Measurements from ENCODE around the gene ST6GAL1. TPM values are rescaled to one million over a fixed set of nuclear protein-coding genes. Genes with fewer than 3 reads are reported as not detected.

ST6GAL1 gene
- total and polyA plus RNA-seq, 10 of the 15 experiments (the other 5 are each of a cell fraction or from before 2014, with no cell fraction given): 74.2 to 248 (median 149) TPM

DNA sequence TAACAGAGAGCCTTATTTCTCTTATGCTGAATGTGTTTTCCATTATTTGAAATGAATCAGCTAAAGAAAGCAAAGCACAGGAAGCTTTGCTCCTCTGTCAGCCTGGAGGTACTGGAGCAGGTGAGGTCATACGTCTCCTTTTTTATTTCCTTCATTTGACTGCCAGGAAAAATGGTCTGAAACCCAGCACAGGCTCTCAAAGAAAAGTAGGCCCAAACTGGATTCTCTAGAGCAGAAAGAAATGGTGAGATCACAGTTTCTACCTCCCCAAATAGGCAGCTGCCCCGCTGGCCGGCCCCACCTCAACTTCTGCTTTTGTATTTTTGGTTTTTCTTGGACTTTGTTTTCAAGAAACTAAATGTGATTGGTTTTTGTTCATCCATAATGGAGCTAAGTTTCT lies 113.9 kb downstream of the ST6GAL1 start (continued):
- TF ChIP-seq, protein P1, sequence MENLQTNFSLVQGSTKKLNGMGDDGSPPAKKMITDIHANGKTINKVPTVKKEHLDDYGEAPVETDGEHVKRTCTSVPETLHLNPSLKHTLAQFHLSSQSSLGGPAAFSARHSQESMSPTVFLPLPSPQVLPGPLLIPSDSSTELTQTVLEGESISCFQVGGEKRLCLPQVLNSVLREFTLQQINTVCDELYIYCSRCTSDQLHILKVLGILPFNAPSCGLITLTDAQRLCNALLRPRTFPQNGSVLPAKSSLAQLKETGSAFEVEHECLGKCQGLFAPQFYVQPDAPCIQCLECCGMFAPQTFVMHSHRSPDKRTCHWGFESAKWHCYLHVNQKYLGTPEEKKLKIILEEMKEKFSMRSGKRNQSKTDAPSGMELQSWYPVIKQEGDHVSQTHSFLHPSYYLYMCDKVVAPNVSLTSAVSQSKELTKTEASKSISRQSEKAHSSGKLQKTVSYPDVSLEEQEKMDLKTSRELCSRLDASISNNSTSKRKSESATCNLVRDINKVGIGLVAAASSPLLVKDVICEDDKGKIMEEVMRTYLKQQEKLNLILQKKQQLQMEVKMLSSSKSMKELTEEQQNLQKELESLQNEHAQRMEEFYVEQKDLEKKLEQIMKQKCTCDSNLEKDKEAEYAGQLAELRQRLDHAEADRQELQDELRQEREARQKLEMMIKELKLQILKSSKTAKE (IDR thresholded peaks at IDR 0.05; ENCODE audit: low read depth, poor library complexity, severe bottlenecking): peak; percentile 47
- peak; percentile 94 for TF ChIP-seq MEF2A (IDR thresholded peaks at IDR 0.05; ENCODE audit: insufficient read depth, low read depth, low read length)
- TF ChIP-seq RCOR1 (conservative IDR thresholded peaks at IDR 0.05; ENCODE audit: low read depth, low read length): 0 out of 2 replicates have a peak, but pooled peaks have one; percentile 60
- peak; percentile 83; the same call in 1 of the 2 replicates for TF ChIP-seq CBX5 (IDR thresholded peaks at IDR 0.05; ENCODE audit: low read depth)
- peak; percentile 59 for TF ChIP-seq CREM (IDR thresholded peaks at IDR 0.05; ENCODE audit: low read depth)
- TF ChIP-seq, protein P2, sequence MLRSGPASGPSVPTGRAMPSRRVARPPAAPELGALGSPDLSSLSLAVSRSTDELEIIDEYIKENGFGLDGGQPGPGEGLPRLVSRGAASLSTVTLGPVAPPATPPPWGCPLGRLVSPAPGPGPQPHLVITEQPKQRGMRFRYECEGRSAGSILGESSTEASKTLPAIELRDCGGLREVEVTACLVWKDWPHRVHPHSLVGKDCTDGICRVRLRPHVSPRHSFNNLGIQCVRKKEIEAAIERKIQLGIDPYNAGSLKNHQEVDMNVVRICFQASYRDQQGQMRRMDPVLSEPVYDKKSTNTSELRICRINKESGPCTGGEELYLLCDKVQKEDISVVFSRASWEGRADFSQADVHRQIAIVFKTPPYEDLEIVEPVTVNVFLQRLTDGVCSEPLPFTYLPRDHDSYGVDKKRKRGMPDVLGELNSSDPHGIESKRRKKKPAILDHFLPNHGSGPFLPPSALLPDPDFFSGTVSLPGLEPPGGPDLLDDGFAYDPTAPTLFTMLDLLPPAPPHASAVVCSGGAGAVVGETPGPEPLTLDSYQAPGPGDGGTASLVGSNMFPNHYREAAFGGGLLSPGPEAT (IDR thresholded peaks at IDR 0.05; ENCODE audit: low read depth): peak; percentile 72
- 0 out of 3 replicates have a peak, but pooled peaks have one; percentile 16 for TF ChIP-seq POU2F2 (IDR thresholded peaks at IDR 0.05; ENCODE audit: borderline replicate concordance, low read depth, low read length)
- TF ChIP-seq SREBF2 (IDR thresholded peaks at IDR 0.05; ENCODE audit: low read length): no peak
- TF ChIP-seq KAT2A (conservative IDR thresholded peaks at IDR 0.05; ENCODE audit: control insufficient read depth, low read depth, low read length): no peak
- TF ChIP-seq SRF (IDR thresholded peaks at IDR 0.05; ENCODE audit: low read depth in 2 of 2, low read length in 2 of 2): peak in 1 of 2 experiments; percentile 35; a peak in 1 of 4 replicates
- TF ChIP-seq FOXM1 (IDR thresholded peaks at IDR 0.05; ENCODE audit: low read depth, low read length): peak; percentile 82; the same call in 1 of the 2 replicates
- TF ChIP-seq, protein P3, sequence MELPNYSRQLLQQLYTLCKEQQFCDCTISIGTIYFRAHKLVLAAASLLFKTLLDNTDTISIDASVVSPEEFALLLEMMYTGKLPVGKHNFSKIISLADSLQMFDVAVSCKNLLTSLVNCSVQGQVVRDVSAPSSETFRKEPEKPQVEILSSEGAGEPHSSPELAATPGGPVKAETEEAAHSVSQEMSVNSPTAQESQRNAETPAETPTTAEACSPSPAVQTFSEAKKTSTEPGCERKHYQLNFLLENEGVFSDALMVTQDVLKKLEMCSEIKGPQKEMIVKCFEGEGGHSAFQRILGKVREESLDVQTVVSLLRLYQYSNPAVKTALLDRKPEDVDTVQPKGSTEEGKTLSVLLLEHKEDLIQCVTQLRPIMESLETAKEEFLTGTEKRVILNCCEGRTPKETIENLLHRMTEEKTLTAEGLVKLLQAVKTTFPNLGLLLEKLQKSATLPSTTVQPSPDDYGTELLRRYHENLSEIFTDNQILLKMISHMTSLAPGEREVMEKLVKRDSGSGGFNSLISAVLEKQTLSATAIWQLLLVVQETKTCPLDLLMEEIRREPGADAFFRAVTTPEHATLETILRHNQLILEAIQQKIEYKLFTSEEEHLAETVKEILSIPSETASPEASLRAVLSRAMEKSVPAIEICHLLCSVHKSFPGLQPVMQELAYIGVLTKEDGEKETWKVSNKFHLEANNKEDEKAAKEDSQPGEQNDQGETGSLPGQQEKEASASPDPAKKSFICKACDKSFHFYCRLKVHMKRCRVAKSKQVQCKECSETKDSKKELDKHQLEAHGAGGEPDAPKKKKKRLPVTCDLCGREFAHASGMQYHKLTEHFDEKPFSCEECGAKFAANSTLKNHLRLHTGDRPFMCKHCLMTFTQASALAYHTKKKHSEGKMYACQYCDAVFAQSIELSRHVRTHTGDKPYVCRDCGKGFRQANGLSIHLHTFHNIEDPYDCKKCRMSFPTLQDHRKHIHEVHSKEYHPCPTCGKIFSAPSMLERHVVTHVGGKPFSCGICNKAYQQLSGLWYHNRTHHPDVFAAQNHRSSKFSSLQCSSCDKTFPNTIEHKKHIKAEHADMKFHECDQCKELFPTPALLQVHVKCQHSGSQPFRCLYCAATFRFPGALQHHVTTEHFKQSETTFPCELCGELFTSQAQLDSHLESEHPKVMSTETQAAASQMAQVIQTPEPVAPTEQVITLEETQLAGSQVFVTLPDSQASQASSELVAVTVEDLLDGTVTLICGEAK (IDR thresholded peaks at IDR 0.05; ENCODE audit: borderline replicate concordance): no peak
- peak in 1 of 2 experiments; percentile 17; a peak in 1 of 4 replicates for TF ChIP-seq BHLHE40 (IDR thresholded peaks at IDR 0.05; ENCODE audit: borderline replicate concordance in 1 of 2, low read depth in 2 of 2, low read length in 1 of 2)
- TF ChIP-seq, protein P4, sequence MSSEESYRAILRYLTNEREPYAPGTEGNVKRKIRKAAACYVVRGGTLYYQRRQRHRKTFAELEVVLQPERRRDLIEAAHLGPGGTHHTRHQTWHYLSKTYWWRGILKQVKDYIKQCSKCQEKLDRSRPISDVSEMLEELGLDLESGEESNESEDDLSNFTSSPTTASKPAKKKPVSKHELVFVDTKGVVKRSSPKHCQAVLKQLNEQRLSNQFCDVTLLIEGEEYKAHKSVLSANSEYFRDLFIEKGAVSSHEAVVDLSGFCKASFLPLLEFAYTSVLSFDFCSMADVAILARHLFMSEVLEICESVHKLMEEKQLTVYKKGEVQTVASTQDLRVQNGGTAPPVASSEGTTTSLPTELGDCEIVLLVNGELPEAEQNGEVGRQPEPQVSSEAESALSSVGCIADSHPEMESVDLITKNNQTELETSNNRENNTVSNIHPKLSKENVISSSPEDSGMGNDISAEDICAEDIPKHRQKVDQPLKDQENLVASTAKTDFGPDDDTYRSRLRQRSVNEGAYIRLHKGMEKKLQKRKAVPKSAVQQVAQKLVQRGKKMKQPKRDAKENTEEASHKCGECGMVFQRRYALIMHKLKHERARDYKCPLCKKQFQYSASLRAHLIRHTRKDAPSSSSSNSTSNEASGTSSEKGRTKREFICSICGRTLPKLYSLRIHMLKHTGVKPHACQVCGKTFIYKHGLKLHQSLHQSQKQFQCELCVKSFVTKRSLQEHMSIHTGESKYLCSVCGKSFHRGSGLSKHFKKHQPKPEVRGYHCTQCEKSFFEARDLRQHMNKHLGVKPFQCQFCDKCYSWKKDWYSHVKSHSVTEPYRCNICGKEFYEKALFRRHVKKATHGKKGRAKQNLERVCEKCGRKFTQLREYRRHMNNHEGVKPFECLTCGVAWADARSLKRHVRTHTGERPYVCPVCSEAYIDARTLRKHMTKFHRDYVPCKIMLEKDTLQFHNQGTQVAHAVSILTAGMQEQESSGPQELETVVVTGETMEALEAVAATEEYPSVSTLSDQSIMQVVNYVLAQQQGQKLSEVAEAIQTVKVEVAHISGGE (CRISPR knock-in tag; IDR thresholded peaks at IDR 0.05): no peak
- TF ChIP-seq TCF12 (IDR thresholded peaks at IDR 0.05; ENCODE audit: low read depth, low read length): 0 out of 2 replicates have a peak, but pooled peaks have one; percentile 68
- TF ChIP-seq, protein P5, sequence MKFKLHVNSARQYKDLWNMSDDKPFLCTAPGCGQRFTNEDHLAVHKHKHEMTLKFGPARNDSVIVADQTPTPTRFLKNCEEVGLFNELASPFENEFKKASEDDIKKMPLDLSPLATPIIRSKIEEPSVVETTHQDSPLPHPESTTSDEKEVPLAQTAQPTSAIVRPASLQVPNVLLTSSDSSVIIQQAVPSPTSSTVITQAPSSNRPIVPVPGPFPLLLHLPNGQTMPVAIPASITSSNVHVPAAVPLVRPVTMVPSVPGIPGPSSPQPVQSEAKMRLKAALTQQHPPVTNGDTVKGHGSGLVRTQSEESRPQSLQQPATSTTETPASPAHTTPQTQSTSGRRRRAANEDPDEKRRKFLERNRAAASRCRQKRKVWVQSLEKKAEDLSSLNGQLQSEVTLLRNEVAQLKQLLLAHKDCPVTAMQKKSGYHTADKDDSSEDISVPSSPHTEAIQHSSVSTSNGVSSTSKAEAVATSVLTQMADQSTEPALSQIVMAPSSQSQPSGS (IDR thresholded peaks at IDR 0.05; ENCODE audit: low read length): peak; percentile 95

Data from GM12878 (cell line).